HEK293T (cell line): ENCODE results near the gene JAG2.

Experiments used
- CTCF ChIA-PET: fragments of 350-600 bp; formaldehyde crosslinking; extraction: SDS; loops from one replicate; lab custom pipeline; 2021; ENCODE audit warnings: antibody characterized with exemption, inconsistent platforms; lab: Yijun Ruan, JAX
- POLR2A ChIA-PET: fragments of 350-600 bp; formaldehyde crosslinking; extraction: SDS; loops from one replicate; lab custom pipeline; 2020; ENCODE audit warnings: antibody characterized with exemption, inconsistent platforms; lab: Yijun Ruan, JAX
- DNase-seq: peaks from one replicate; pipeline ENCODE4 v3.0.0; 2012; ENCODE audit warnings: mixed read lengths; ENCODE audit errors: extremely low spot score
- ARNT ChIP-seq: fragments of 450-650 bp; IDR thresholded peaks from 2 replicates; pipeline ENCODE4 v1.6.1; 2017; ENCODE audit warnings: mild to moderate bottlenecking
- BHLHE40 ChIP-seq: fragments of 450-650 bp; IDR thresholded peaks from 2 replicates; pipeline ENCODE4 v1.6.1; 2016; ENCODE audit warnings: mild to moderate bottlenecking, moderate library complexity, borderline replicate concordance
- CTBP1 ChIP-seq: fragments of 450-650 bp; IDR thresholded peaks from 2 replicates; pipeline ENCODE4 v1.6.1; 2016; ENCODE audit warnings: borderline replicate concordance
- ELF4 ChIP-seq: fragments of 450-650 bp; IDR thresholded peaks from 2 replicates; pipeline ENCODE4 v1.6.1; 2017; ENCODE audit warnings: antibody characterized with exemption
- FOXA1 ChIP-seq: fragments of 450-650 bp; IDR thresholded peaks from 2 replicates; pipeline ENCODE4 v1.6.1; 2016; ENCODE audit warnings: mild to moderate bottlenecking
- FOXK2 ChIP-seq: fragments of 450-650 bp; IDR thresholded peaks from 2 replicates; pipeline ENCODE4 v1.6.1; 2016; ENCODE audit warnings: mild to moderate bottlenecking
- FOXM1 ChIP-seq: fragments of 450-650 bp; IDR thresholded peaks from 2 replicates; pipeline ENCODE4 v1.6.1; 2017; ENCODE audit warnings: mild to moderate bottlenecking, borderline replicate concordance
- HDGF ChIP-seq: fragments of 450-650 bp; IDR thresholded peaks from 2 replicates; pipeline ENCODE4 v1.6.1; 2017; ENCODE audit warnings: antibody characterized with exemption, borderline replicate concordance
- L3MBTL2 ChIP-seq: fragments of 450-650 bp; conservative IDR thresholded peaks from 2 replicates; pipeline ENCODE4 v1.6.1; 2016; ENCODE audit warnings: mild to moderate bottlenecking
- LEF1 ChIP-seq: fragments of 450-650 bp; IDR thresholded peaks from 2 replicates; pipeline ENCODE4 v1.6.1; 2017; ENCODE audit warnings: mild to moderate bottlenecking, borderline replicate concordance
- NFRKB ChIP-seq: fragments of 450-650 bp; IDR thresholded peaks from 2 replicates; pipeline ENCODE4 v1.6.1; 2016; ENCODE audit warnings: mild to moderate bottlenecking, moderate library complexity
- SP1 ChIP-seq: fragments of 450-650 bp; IDR thresholded peaks from 2 replicates; pipeline ENCODE4 v1.6.1; 2017
- SUZ12 ChIP-seq: fragments of 450-650 bp; IDR thresholded peaks from 2 replicates; pipeline ENCODE4 v1.6.1; 2016; ENCODE audit warnings: mild to moderate bottlenecking
- TARDBP ChIP-seq: fragments of 450-650 bp; IDR thresholded peaks from 2 replicates; pipeline ENCODE4 v1.6.1; 2016
- ZNF384 ChIP-seq: fragments of 450-650 bp; IDR thresholded peaks from 2 replicates; pipeline ENCODE4 v1.6.1; 2016
- TF ChIP-seq, protein P1 (sequence below): fragments of 450-650 bp; IDR thresholded peaks from 2 replicates; pipeline ENCODE4 v1.6.1; 2016

The JAG2 gene

DNA sequence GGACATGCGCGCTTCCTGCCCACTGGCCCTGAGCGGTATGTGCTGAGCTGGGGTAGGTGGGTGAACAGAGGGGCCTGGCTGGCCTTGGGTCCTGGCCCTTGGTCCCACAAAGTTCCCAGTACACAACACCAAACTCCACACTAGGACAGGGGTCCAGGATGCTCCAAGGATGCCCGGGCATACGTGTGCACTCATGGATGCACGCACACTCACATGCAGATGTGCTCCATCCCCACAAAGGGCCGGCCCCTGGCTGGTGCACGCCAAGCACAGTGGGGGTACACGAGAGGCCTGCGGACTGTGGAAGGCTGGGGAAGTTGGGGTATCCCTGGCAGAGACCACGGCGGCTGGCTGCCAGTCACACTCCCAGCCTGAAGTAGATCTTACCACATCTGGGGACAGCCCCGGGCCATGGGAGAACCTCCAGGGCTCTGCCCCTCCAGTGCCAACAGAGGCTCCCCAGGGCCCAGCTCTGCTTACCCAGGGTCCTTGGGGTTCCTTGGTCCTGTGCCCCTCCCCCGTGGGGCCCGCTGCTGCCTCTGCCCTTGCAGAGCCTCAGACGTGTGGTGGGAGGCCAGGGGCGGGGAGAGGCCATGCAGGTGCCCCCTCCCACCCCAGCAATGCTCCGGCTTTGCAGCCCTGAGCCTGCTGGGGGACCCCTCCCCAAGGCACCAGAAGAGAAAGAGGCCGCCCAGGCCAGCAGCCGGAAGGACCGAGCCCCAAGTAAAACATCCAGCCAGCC is 36.5 kb upstream of the JAG2 start:
- POLR2A ChIA-PET = interaction anchor here (1.1 kb wide), 1 partner anchor 9 kb away, joined by 3 read pairs; no protein-coding TSS in a partner anchor
- CTCF ChIA-PET = no interaction called here
- TF ChIP-seq FOXM1 (no peak), SP1 (no peak), FOXK2 (no peak), LEF1 (no peak), ELF4 (no peak), L3MBTL2 (no peak), BHLHE40 (no peak), ARNT (no peak), ZNF384 (no peak), CTBP1 (no peak)
- no peak for DNase-seq

DNA sequence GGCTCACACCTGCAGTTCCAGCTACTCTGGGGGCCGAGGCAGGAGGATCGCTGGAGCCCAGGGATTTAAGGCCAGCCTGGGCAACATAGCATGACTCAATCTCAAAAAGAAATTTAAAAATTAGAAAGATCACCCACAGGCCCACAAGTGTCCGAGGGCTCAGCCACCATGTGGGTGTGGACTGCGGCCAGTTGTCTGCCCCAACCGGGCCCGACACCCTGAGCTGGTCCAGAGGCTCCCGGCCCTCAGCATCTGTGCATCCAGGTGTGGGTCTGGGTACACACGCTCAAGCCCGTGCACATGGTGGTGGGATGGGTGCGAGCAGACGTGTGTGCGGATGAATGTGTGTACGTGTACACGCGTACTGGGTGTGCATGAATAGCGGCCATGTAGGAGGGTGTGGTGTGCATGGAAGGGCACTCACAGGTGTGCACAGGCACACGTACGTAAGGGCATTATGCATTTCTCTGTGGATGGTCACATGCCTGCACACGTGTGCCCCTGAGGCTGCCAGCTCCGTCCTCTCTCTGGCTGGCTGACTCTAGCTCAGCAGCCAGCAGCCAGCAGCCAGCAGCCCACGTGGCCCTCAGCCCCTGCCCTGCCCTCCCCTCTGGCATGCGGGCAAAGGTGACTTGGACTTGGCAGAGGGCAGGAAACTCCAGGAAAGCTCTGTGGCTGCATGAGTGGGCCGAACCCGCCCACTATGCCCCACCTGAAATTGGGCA is 35.8 kb upstream of the JAG2 start:
- POLR2A ChIA-PET = interaction anchor here (1.1 kb wide), 1 partner anchor 10 kb away, joined by 3 read pairs; no protein-coding TSS in a partner anchor
- TF ChIP-seq SP1 = no peak
- TF ChIP-seq L3MBTL2 = no peak
- TF ChIP-seq SUZ12 = no peak
- TF ChIP-seq ELF4 = no peak
- no peak for TF ChIP-seq LEF1
- TF ChIP-seq ZNF384 = no peak
- no peak for TF ChIP-seq ARNT
- no peak for TF ChIP-seq BHLHE40
- TF ChIP-seq, protein P1, sequence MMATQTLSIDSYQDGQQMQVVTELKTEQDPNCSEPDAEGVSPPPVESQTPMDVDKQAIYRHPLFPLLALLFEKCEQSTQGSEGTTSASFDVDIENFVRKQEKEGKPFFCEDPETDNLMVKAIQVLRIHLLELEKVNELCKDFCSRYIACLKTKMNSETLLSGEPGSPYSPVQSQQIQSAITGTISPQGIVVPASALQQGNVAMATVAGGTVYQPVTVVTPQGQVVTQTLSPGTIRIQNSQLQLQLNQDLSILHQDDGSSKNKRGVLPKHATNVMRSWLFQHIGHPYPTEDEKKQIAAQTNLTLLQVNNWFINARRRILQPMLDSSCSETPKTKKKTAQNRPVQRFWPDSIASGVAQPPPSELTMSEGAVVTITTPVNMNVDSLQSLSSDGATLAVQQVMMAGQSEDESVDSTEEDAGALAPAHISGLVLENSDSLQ = no peak
- TF ChIP-seq HDGF = no peak
- no peak for TF ChIP-seq CTBP1
- TF ChIP-seq FOXA1 = no peak
- TF ChIP-seq NFRKB = no peak
- no peak for TF ChIP-seq TARDBP
- TF ChIP-seq FOXM1 = no peak
- TF ChIP-seq FOXK2 = no peak
- CTCF ChIA-PET = interaction anchor here (0.9 to 1.3 kb wide), 2 partner anchors 10 to 148 kb away, joined by 3 to 6 read pairs; no protein-coding TSS in a partner anchor
- DNase-seq = no peak

DNA sequence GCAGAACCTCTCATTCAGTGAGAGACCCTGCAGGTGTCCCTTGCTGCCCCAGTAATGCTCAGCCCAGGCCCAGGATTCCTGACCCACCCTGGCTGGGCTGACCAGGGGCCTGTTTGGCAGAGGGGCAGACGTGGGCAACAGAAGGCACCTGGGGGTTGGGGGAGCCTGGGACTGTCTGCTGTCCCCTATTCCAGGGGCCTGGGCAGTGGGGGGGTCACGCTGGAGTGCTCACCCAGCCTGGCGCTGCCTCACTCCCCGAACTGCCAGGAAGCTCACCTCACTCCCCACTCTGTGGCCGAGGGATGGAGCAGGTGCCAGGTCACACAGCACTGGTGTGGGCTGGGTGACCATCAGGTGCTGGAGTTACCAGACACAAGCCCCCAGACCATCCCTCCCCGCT is 35.1 kb upstream of the JAG2 start:
- ChIA-PET POLR2A (no interaction called here), CTCF (interaction anchor here (0.7 to 1.3 kb wide), 3 partner anchors 10 to 148 kb away, joined by 3 to 6 read pairs (median 5); no protein-coding TSS in a partner anchor)
- TF ChIP-seq, protein P1 = no peak
- no peak for TF ChIP-seq BHLHE40
- no peak for TF ChIP-seq FOXA1
- TF ChIP-seq LEF1 = no peak
- no peak for TF ChIP-seq ARNT
- no peak for TF ChIP-seq L3MBTL2
- no peak for TF ChIP-seq SUZ12
- no peak for TF ChIP-seq ELF4
- TF ChIP-seq ZNF384 = no peak
- no peak for TF ChIP-seq FOXM1
- TF ChIP-seq CTBP1 = no peak
- TF ChIP-seq NFRKB = no peak
- DNase-seq = no peak

DNA sequence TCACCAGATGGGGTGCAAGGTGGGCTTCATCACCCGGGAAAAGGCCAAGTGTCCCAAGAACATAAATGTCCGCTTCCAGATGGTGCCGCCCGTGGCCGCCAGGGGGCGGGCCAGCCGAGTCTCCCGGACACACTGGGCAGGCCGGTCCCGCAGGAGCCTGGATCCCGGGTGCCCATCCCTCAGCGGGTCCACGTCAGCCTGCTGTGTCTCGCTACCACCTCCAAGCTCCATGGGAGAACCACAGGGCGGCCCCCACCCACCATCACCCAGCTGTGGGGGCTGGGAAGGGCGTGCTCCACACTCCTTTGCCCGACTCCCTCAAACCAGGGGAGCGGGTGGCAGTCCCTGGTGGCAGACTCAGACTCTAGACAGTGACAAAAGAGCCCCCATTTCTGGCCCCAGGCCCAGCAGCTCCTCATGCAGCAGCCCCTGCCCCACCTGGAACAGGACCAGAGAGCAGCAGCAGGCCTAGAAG is 34.5 kb upstream of the JAG2 start:
- POLR2A ChIA-PET = no interaction called here
- no peak for TF ChIP-seq ARNT
- no peak for TF ChIP-seq NFRKB
- TF ChIP-seq SUZ12 = no peak
- no peak for TF ChIP-seq FOXM1
- no peak for TF ChIP-seq LEF1
- DNase-seq = peak; percentile 86
- CTCF ChIA-PET = interaction anchor here (0.6 to 1.3 kb wide), 4 partner anchors 14 to 149 kb away, joined by 3 to 6 read pairs (median 4); no protein-coding TSS in a partner anchor

DNA sequence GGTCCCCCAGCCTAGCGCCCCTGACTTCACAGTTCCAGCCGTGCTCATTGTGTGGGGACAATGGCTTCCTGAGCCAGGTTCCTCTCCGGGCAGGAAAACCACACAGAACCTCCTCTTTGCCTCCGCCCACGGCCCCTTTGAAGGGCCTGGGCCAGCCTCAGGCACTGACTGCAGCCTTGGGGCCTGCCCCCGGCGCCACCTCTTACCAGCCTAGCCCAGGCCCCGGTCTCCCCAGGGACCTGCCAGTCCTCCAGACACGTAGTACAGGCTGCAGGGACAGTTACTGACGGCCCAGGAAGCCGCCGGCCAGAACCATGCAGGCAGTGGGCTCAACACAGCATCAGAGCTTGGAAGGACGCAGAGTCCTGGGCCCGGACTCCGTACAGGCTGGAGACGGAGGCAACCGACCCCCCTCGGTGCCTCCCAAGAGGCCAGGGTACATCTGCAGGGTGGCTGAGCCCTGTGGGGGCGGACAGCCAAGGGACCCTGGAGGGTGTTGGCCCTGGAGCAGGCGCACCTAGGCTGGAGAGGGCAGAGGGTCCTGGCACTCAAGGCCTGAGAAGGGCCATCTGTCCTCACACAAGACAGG is 33.4 kb upstream of the JAG2 start:
- TF ChIP-seq, protein P1 = no peak
- no peak for TF ChIP-seq NFRKB
- TF ChIP-seq CTBP1 = no peak
- TF ChIP-seq FOXA1 = no peak
- no peak for TF ChIP-seq ZNF384
- TF ChIP-seq ARNT = no peak
- TF ChIP-seq SUZ12 = no peak
- no peak for TF ChIP-seq SP1
- TF ChIP-seq LEF1 = no peak
- no peak for TF ChIP-seq ELF4
- TF ChIP-seq FOXM1 = no peak
- no peak for TF ChIP-seq FOXK2
- ChIA-PET CTCF (interaction anchor here (0.6 to 1.2 kb wide), 2 partner anchors 80 to 149 kb away, joined by 3 read pairs; no protein-coding TSS in a partner anchor), POLR2A (no interaction called here)
- DNase-seq = no peak
